GM19438 (cell line): ENCODE results near the gene HOTAIR.

ENCODE experiments used
- ATAC-seq: cut with Tn5 transposase; IDR thresholded peaks from one replicate; pipeline ENCODE4 v1.9.1; 2021; ENCODE audit warnings: low read depth; ENCODE audit not compliant: unreplicated experiment

HOTAIR gene

DNA sequence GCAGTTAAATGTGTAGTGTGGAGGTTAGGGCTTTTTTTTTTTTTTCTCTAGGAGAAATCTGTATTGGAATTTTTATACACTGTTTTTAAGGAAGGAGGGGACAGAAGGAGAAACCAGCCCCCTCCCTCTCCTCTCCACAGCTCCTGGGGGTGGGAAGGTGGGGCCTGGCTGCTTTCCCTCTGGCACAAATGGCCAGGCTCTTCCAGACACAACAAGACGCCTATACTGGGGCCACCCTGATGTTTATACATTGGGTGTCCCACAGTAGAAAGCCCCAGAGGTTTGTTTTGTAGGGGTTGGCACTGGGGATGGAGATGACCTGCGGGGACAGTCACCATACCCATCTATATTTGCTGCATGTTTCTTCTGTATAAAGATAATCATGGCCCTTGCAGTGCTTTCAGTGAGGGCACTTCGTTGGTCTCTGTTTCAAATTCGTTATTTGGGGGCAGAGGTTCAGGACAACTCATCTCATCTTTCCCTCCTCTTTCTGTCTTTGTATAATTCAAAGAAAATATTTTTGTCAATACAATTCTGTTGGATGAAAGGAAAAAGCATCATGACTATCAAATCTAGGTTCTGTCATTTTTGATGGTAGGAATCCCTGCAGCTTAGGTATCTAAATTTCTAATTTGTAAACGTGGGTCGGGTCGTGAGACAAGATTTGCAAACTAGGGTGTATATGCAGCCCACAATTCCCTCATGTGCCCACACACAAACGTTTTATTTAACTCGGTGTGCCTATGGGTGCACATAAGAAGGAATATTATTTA is 2.3 kb upstream of the HOTAIR start:
- no peak for ATAC-seq

DNA sequence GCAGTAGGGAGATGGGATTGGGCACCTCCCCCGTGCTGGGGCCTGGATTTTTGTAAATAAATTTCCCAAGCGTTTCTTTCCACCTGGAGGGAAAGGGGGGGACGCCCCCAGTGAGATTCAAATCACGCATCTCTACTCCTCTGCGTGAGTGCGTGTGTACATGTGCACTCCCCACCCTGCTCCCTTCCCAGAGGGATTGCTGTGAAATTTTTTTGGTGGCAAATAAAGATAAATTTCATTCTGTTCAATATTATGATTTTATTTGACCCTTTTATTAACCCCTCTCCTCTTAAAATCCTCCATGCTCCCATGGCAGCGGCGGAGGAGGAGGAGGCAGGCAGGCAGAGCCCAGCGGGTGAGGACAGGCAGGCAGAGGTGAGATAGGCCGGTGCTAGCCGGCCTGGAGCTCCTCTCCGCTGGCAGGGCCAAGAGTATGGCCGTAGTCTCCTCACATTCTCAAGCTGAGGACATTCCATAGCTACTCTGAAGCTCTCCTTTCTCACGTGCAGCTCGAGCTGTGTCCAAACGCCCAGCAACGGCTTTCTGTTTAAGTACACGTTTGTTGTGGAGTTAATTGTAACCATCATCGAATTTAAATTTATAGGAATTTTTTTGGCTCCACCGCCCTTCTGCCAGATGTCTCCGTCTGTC is 1.5 kb upstream of the HOTAIR start:
- ATAC-seq: no peak

DNA sequence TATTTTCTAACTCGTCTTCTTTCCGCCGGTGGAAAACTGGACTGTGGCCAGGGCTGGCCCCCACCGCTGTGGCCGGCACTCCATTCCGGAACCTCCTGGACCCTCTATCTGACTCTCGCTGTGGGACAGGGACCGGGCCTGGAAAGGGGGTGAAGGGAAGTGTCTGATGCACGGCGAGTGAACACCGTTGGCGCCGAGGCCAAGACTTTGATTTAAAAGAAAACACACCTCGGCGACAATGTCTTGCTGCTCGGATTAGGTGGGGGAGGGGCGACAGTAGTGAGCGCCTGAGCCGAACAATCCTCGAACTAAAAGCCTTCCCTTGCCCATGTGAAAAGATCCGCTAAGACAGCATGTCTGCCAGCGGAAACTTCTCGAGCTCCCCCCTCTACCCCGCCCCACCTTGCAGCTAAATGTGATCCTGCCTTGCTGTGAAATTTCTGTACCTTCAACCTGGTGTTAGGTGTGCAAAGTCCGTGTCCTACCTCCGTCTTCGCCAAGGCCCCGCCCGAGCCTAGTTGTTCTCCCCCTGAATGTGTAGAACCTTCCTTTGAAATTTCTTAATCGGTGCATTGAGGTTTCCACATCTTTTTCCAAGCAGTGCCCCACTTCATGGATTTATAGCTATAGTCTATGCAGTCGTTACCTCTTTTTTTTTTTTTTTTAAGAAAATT is 862 bp upstream of the HOTAIR start:
- no peak for ATAC-seq

DNA sequence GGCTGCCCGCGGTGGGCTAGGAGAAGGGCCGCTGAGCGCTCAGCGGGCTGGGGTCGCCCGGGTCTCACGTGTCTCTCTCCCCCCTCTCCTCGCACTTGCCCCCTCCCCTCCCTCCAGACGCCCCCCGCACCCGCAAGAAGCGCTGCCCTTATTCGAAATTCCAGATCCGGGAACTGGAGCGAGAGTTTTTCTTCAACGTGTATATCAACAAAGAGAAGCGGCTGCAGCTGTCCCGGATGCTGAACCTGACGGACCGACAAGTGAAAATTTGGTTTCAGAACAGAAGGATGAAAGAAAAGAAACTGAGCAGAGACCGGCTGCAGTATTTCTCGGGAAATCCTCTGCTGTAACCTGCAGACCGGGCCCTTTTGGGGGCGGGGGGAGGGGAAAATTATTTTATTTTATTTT is 314 bp upstream of the HOTAIR start:
- ATAC-seq: no peak

DNA sequence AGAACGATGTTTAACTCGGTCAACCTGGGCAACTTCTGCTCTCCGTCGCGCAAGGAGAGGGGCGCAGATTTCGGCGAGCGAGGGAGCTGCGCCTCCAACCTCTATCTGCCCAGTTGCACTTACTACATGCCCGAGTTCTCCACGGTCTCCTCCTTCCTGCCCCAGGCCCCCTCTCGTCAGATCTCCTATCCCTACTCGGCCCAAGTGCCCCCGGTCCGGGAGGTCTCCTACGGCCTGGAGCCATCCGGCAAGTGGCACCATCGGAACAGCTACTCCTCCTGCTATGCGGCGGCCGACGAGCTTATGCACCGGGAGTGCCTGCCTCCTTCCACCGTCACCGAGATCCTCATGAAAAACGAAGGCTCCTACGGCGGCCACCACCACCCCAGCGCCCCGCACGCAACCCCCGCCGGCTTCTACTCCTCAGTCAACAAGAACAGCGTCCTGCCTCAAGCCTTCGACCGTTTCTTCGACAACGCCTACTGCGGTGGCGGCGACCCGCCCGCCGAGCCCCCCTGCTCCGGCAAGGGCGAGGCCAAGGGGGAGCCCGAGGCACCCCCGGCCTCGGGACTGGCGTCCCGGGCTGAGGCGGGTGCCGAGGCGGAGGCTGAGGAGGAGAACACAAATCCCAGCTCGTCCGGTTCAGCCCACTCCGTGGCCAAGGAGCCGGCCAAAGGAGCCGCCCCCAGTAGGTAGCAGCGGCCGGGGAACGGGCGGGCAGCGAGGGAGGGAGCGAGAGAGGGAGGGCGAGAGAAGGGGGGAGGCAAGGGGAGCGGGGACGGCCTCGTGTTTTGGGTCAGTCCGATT is 1.3 kb downstream of the HOTAIR start:
- ATAC-seq: no peak

DNA sequence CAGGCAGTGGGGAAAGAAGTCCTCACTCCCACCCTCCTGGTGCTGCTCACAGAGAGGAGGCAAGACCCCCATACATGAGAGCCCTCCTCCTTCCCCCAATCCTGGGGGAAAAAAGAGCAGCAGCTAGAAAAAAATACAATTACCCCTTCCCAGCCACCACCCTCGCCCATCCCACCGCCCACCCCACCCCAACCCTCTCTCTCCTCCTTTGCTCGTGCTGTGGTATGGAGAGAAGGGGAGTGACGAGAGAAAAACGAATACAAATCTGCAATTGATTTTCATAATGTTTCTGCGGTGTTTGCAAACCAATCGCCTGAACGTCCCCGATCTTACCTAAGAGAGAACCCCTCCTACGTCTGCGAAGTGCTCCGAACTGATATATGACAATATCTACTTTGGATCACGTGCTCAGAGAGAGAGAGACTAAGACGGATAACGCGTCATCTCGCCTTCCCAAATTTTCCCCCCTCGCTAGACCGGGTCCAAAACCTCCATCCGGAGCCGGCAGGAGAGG is 2.0 kb downstream of the HOTAIR start, which contains the start of gene HOXC11:
HOXC11 (plus strand) TSS at position 405 of the 514 bp plus-strand sequence. CDS start 116 bp downstream, outside the sequence.
- no peak for ATAC-seq

DNA sequence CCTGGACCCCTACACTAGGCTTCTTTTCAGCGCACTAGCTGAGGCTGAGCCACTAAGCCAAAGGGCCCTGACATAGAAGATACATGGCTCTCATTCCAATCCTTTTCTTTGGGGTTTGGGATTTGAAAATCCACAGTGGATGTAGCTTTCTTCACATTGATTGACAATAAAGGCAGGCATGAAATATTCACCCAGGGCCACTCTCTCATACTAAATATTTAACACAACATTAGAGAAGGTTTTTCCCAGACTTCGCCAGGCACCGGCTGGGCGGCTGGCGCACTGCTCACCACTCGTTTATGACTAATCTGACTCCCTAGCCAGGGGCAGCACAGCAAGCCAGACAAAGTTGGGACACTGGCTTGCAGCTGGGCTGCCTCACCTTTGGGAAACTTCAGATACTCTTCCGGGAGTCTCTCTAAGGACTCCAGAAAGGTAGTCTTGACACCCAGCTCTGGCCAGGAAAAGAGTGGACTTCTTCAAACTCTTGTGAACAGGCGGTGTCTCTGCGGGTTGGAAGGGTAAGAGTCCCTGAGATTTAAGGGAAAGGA is 2.5 kb downstream of the HOTAIR start:
- no peak for ATAC-seq

DNA sequence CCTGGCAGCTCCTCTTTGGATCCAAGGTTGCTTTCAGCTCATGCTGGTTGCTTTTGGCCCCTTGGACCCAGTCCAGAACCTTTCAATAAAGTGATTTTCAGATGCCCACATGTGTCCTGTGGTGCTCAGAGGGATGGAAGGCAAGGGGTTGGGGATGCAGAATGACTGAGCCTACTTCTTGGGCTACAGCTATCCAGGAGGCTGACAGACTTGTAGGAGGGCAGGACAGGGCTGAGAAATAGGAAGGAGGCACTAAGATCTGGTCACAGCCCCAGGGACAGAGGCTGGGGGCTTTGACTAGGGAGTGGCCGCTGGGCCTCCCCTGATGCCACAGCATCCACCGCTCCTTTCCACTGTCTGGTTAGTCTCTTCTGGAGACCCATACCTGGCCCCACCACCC is 3.1 kb downstream of the HOTAIR start:
- no peak for ATAC-seq

DNA sequence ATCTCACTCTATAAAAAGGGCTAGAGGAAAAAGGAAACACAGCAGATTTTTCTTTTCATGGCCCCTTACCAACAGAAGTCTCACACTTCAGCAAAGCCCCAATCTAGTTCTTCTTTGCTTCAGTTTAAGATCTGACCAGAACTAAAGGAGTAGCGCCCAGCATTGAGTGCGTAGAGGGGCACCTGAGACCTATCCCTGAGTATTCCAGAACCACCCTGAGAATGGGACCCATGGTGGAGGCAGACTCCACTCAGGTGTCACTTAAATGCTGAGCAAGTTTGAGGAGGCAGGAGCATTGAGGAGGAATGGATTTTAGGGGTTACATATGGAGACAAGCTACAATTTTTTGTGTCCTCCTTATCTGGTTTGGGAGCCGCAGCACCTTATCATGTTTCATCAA is 3.6 kb downstream of the HOTAIR start:
- ATAC-seq: no peak

DNA sequence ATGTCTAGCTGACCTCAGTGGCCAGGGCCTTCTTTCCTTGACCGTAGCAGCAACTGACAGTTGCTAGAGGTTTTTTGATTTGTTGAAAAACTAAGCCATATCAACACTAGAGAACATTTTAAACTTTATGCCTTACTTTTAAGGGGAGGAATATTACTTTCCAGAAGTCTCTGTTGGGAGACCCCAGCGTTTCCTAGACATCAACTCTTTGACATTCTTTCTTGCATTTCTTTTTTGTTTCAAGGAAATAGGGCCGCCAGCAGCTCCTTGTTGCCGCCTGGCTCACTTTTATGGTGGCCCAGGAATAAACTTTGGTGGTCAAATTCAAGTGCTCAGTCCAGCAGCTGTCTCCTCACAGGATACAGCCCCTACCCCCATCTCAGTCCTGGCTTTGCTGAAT is 4.3 kb downstream of the HOTAIR start:
- no peak for ATAC-seq

DNA sequence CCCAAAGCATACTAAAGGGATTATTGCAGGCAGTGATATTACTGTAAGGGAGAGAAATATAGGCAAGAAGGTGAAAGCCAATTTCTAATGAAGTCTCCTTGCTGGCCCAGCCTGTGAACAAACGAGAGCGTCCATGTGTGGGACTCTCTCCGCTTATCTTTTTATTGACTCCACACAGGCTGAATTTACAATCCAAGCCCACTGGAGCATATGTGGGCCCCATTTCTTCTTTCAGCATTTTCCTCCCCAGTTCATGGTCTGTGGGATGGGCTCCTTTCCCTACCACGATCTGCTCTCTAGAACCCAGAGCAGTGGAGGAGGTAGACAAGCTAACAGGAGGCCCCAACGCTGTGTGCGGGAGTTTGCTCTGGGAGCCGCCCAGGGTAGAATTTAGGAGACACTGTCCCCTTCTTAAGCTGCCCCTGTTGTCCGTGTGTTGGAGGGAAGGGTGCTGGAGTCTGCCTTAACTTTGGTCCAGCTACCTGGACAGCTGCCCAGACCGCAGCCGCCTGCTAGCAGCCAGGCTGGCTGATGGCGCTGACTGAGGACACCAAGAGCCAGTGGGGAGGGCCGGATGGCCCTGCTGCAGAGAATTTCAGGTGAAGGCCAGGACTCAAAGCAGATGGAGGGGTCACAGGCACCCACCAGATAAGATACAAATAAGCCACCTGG is 5.0 kb downstream of the HOTAIR start:
- no peak for ATAC-seq

DNA sequence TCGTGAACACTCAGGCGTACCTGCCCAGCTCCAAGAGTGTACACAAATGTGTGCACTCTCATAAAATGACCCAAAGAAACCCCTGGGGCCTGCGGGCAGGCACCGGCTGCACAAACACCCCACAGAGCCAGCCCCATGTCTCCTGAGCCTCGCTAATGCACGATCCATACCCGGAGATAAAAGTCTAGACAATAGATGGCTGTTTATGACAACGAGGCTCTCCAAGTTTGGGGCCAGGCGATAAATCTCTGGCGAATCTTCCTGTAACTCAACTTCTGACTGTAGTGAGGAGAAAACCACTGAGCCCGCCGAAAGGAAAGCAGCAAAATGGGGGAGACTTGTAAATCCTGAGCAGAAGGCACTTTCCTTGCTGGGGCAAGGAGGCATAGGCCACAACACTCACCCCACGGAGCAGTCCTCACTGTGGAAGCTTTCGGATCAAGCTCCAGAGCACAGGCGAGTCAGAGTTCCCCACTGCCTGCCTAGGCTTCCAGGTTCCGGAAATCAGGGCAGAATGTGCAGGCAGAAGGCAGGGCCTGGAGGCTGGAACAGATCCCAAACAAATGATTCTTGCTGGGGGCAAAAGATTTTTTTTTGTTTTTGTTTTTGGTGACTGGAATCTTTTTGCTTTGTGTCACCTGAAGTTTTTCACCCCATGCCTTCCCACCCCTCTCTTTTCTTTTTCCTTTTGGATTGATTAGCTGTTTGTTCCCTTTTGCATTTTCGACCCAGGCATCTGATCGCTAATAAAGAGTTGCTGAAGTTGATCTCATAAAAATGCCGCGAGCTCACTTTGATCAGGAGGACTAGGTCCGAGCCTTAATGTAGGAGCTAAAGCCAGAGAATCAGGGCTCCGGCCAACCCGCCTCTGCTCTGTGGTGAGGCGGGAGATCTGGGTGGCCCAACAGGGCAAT is 6.3 kb downstream of the HOTAIR start:
- no peak for ATAC-seq

DNA sequence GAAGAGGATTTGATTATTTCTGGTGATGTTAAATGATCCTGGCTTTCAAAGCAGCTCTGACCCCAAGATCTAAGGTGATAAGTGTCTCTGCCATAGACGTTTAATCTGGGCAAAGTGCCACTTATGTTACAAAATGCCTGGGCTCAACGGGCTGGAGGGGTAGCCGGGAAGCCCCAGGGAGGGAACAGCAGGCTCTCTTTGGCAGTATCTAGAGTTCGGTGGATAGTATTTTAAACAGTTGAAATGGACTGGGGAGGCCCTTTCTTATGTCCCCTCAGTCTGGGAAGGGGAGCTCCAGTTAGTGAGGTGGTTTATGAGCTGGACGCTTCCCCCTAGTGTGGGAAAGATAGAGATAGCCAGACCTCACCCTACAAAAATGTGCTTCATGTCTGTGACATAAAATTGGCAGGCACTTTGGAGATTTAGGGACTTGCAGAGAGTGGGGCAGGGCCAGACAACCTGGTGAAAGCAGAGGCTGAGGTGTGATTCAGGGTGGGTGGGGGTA is 7.3 kb downstream of the HOTAIR start:
- ATAC-seq: no peak

DNA sequence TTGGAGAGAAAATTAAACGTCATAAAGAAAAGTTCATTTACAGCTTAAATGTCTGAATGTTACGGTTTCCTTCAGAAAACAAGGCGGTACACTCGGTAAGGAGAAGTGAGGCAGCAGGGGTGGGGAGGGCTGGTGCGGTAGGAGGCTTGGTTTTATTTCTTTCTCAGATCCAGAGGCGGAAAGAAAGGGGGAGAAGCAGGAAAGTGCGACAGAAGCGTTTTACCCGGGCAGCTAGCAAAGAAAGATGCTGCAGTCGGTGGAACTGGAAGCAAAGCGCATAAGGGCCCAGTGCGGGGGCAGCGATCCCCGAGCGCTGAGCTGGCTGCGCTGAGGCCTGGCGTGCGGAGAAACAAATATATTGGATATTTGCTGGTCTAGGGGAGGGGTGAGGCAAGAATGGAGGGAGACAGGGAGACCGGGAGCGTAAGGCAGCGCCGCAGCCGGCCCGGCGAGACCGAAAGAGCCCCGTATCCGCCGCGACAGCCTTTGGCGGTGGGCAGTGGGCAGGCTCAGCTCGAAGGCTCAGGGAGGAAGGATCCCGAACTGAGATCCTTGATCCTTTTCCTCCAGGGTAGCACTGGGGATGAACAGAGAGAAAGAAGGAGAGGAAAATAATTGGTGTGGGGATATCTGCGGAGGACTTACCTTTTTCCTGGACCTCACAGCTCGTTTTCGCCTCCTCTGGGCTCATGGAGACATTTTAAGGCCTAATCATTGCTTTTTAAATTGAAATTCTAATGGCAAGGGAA is 8.2 kb downstream of the HOTAIR start:
- no peak for ATAC-seq

DNA sequence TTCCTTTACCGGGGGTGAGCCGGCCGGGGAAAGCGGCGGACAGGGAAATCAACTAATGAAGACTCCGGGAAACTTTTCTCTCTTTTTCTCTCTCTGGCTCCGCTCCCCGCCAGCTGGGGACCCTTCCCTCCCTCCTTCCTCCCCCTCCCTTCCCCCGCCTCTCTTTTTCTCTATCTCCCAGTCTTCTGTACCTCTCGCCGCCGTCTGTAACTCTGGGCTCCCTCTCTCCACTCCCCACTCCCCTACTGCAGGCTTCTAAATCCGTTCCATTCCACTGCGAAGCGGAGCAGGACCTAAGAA is 8.7 kb downstream of the HOTAIR start:
- no peak for ATAC-seq

DNA sequence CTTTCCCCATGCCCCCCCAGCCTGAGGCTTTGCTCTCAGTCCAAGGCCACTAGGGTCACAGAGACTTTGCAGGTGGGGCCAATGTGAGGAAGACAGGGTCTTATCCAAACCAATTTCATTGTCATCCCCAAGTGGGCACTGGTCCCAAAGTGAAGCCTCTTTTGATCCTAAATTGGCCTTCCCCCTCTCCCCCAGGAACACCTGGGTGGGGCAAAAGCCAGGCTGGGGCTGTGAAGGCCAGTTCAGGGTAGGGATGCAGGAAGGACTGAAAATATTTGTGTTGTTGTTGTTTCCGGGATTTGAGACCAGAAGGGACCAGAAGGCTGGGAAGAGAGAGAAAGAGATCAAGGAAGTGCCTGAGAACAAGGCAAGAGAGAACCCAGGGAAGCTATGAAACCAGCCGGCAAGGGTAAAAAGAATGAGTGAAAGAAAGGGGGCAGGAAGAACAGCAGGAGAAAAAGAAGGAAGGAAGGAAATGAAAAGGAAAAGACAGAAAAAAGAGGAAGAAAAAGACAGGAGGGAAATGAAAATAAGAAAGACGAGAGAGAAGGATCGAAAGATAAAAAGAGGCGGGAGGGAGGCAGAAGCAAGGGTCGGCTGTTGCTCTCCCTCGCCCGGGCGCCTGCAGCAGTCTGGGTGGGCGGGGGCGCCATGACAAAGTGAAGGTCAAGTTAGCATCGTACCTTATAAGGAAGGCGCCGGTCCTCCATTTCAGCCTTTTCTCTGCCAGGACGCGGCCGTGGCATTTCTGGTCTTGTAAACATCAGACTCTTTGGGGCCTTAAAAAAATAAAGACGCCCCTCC is 9.3 kb downstream of the HOTAIR start:
- no peak for ATAC-seq

DNA sequence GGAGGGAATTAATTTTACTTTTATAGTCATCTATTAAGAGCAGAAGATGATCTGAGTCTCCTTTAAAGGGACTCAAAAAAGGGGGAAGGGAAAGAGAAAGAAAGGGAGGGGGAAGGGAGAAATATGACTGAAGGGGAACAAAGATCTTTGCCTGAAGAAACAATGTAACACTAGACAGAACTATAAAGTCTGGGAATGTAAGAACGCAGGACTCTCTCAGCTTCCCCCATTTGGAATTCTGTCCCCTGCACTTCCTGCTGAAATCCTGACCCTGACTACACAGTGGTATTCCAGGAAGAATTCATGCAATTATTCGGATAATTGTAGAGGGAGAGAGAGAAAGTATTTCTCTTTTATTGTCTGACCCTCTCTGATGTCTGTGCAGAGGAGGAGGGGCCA is 10.4 kb downstream of the HOTAIR start:
- no peak for ATAC-seq
